Activated CD8-positive, alpha-beta memory T cell treated with anti-CD3 and anti-CD28 coated beads, Interleukin-2, amount 10 ng/mL, durations not matched to agents 7 days and 5 days (primary cell): ENCODE data around the gene FBXO44. TPM values are rescaled to one million over a fixed set of nuclear protein-coding genes. Genes with fewer than 3 reads are reported as not detected.

Experiments
- ATAC-seq: fragments of 150-1000 bp; cut with Tn5 transposase; one replicate; pipeline ENCODE4 v1.10.0; 2021; ENCODE audit warnings: moderate library complexity
- CTCF ChIA-PET: fragments of 350-600 bp; sonication (Branson Sonifier 250); formaldehyde crosslinking; loops from one replicate; lab custom pipeline; 2021; ENCODE audit warnings: antibody characterized with exemption; lab: Charles Lee
- DNase-seq: peaks from one replicate; pipeline ENCODE4 v3.0.0-alpha.2; 2020
- H3K27ac Mint-ChIP-seq: one replicate; pipeline ENCODE4 v1.8.0; 2021; ENCODE audit warnings: mild to moderate bottlenecking, mixed read lengths
- H3K27me3 Mint-ChIP-seq: one replicate; pipeline ENCODE4 v1.8.0; 2021; ENCODE audit warnings: mixed read lengths
- H3K36me3 Mint-ChIP-seq: one replicate; pipeline ENCODE4 v1.8.0; 2021; ENCODE audit warnings: mild to moderate bottlenecking, mixed read lengths
- H3K4me1 Mint-ChIP-seq: one replicate; pipeline ENCODE4 v1.8.0; 2021; ENCODE audit warnings: mixed read lengths
- H3K4me3 Mint-ChIP-seq: one replicate; pipeline ENCODE4 v1.8.0; 2021; ENCODE audit warnings: mild to moderate bottlenecking, moderate library complexity, mixed read lengths
- H3K9me3 Mint-ChIP-seq: one replicate; pipeline ENCODE4 v1.8.0; 2022; ENCODE audit warnings: low read depth, mixed read lengths
- total RNA-seq, 2 experiments: library from RNA; stranded (reverse); gene quantifications; one replicate each; pipeline ENCODE4 v1.2.3, GENCODE V29; 2021

Gene FBXO44
- total RNA-seq, 2 experiments from 2014 or later, result 28.6 to 39.9 TPM

- H3K4me3 Mint-ChIP-seq, result no peak overlapping the region
- H3K27me3 Mint-ChIP-seq, result peaks cover 66% of the 10 kb centered on the region
- no peak overlapping the region for H3K27ac Mint-ChIP-seq
- no peaks in the 10 kb centered on the region for H3K9me3 Mint-ChIP-seq
- H3K4me1 Mint-ChIP-seq, result peaks cover 25% of the 10 kb centered on the region
- CTCF ChIA-PET, result interaction anchor here (1.2 to 5.8 kb wide), 3 partner anchors 9 to 31 kb away, joined by 3 to 33 read pairs (median 12); partner anchors contain the start of gene FBXO6
- ATAC-seq, result no peak
- no peak for DNase-seq
- H3K36me3 Mint-ChIP-seq, result no peaks in the 10 kb centered on the region
These were observed 33.8 kb downstream of the FBXO44 start for GRCh38 chr1:11688506-11688905.

DNA sequence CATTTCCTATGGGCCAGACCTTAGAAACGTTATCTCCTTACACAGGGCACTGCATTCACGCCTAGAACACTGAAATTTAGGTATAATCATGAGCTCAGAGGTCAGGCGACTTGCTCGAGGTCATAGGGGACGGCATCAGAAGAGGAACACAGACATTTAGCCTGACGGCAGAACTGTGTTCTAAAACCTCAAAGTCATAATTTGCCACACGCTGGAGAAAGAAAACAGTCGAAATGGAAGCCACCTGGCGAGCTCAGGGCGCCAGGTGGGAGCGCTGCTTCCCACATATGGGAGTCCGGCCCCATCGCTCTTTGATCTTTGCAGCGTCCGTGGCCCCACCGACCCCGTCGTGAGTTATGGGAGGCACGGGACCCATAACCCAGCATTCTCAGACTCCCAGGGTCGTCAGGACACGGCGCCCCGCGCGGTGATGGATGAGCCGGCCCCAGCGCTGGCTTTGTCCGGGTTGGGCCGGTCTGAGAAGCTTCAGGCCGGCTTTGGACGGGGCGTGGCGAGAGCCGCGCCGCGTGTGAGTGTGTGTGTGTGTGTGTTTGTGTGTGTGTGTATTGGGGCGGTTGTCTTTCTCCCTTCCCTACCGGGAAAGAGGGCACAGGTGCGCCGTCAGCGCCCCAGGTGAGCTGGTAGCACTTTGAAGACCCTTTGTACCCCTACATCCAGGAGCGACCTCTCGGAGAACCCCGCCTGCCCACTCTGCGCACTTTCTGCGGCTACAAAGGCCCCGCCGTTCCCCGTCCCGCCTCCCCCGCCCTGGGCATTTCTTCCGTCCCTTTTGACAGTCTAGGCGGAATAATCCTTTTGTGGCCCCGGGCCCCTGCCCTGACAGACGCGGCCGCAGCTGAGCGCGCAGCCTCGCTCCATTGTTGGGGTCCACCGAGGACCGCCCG lies 36.0 kb downstream of the FBXO44 start:
- ATAC-seq (no peak), DNase-seq (no peak)
- Mint-ChIP-seq H3K4me1 (peaks cover 30% of the 10 kb centered on the region), H3K9me3 (no peaks in the 10 kb centered on the region), H3K4me3 (peak overlapping the region; percentile 15), H3K36me3 (no peaks in the 10 kb centered on the region), H3K27me3 (peaks cover 63% of the 10 kb centered on the region), H3K27ac (no peak overlapping the region)
- CTCF ChIA-PET, result interaction anchor here (0.9 to 5.8 kb wide), 6 partner anchors 9 to 40 kb away, joined by 3 to 33 read pairs (median 6); partner anchors contain the start of gene FBXO6

DNA sequence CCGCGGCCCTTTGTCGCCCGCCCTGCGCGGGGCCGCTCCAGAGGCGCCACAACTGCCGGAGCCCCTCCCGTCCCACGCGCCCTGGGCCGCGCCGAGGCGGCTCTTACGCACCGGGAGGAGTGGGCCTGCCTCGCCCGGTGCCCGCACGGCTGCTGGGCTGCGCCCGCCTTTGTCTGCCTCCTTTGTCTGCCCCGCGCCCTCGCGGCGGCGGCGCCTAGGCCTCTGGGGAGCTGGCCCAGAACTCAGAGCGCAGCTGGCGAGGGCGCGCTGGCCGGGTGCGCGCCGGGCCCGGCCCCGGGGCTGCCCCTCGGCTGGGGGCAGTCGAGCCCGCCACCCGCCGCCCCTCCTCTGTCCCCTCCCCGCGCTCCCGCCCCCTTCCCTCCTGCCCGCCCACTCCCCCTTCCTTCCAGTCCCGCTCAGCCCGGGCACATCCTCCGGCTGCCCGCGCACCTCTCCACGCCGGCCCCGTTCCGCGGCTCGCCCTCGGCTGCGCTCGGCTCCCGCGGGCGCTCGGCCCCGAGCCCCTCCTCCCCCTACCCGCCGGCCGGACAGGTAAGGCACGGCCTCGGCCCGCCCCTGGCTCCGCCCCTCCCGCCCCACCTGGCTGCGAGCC lies 36.7 kb downstream of the FBXO44 start, which contains the start of gene DRAXIN:
Gene DRAXIN (plus strand): TSS at position 409 of the 613 bp plus-strand sequence. CDS start 14,549 bp downstream, outside the sequence.
- peaks cover 56% of the 10 kb centered on the region for H3K27me3 Mint-ChIP-seq
- no peaks in the 10 kb centered on the region for H3K36me3 Mint-ChIP-seq
- H3K4me3 Mint-ChIP-seq, result peak within 1 kb of the TSS; percentile 54
- H3K4me1 Mint-ChIP-seq, result peaks cover 30% of the 10 kb centered on the region
- CTCF ChIA-PET, result interaction anchor here (1.0 to 5.8 kb wide), 5 partner anchors 10 to 49 kb away, joined by 3 to 33 read pairs (median 7); partner anchors contain the start of genes FBXO6 and MAD2L2
- DNase-seq, result no peak
- peak; percentile 25 for ATAC-seq
- no peak within 1 kb of the TSS for H3K27ac Mint-ChIP-seq
- no peaks in the 10 kb centered on the region for H3K9me3 Mint-ChIP-seq

- Mint-ChIP-seq H3K36me3 (no peaks in the 10 kb centered on the region), H3K27ac (no peak overlapping the region), H3K9me3 (no peaks in the 10 kb centered on the region), H3K27me3 (peaks cover 56% of the 10 kb centered on the region), H3K4me1 (peaks cover 30% of the 10 kb centered on the region), H3K4me3 (peak overlapping the region; percentile 54)
- ATAC-seq (no peak), DNase-seq (no peak)
- CTCF ChIA-PET, result interaction anchor here (0.7 to 5.8 kb wide), 8 partner anchors 11 to 48 kb away, joined by 3 to 33 read pairs (median 6); partner anchors contain the start of genes FBXO6 and MAD2L2
These were observed 37.4 kb downstream of the FBXO44 start for GRCh38 chr1:11691928-11692711.

GRCh38 chr1:11693024-11693590 lies 38.4 kb downstream of the FBXO44 start:
- H3K4me1 Mint-ChIP-seq, result peaks cover 30% of the 10 kb centered on the region
- H3K36me3 Mint-ChIP-seq, result no peaks in the 10 kb centered on the region
- H3K27me3 Mint-ChIP-seq, result peaks cover 49% of the 10 kb centered on the region
- DNase-seq (peak; percentile 85), ATAC-seq (peak; percentile 82)
- peak overlapping the region; percentile 59 for H3K27ac Mint-ChIP-seq
- no peaks in the 10 kb centered on the region for H3K9me3 Mint-ChIP-seq
- peak overlapping the region; percentile 30 for H3K4me3 Mint-ChIP-seq
- CTCF ChIA-PET, result interaction anchor here (0.7 to 5.8 kb wide), 7 partner anchors 11 to 48 kb away, joined by 3 to 33 read pairs (median 6); partner anchors contain the start of genes FBXO6 and MAD2L2

GRCh38 chr1:11693917-11694316 lies 39.2 kb downstream of the FBXO44 start:
- no peaks in the 10 kb centered on the region for H3K36me3 Mint-ChIP-seq
- CTCF ChIA-PET, result interaction anchor here (0.6 to 3.1 kb wide), 4 partner anchors 12 to 48 kb away, joined by 3 to 17 read pairs (median 6); partner anchors contain the start of gene MAD2L2
- no peaks in the 10 kb centered on the region for H3K9me3 Mint-ChIP-seq
- peak overlapping the region; percentile 55 for H3K27ac Mint-ChIP-seq
- H3K27me3 Mint-ChIP-seq, result peaks cover 48% of the 10 kb centered on the region
- H3K4me3 Mint-ChIP-seq, result no peak overlapping the region
- no peak for ATAC-seq
- H3K4me1 Mint-ChIP-seq, result peaks cover 30% of the 10 kb centered on the region
- DNase-seq, result no peak

DNA sequence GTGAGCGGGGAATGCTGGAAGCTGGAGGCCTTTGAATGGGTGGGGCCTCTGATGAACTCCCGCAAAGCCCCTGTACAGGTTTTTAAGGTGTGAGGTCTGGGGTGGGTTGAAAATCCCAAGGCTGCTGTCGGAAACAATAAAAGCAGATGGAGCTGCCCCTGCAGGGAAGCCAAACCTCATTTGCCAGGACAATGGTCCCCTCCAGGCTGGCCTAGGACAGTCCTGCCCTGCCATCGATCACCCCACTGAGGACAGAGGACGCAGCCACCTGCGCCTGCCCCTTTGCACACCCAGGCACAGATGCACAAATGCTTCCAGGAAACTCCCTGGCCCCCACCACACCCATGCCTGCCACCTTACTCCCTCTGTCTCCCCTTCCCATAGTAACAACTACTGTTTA lies 41.2 kb downstream of the FBXO44 start:
- Mint-ChIP-seq H3K4me3 (no peak overlapping the region), H3K27me3 (peaks cover 34% of the 10 kb centered on the region), H3K36me3 (no peaks in the 10 kb centered on the region), H3K4me1 (peaks cover 22% of the 10 kb centered on the region), H3K27ac (no peak overlapping the region), H3K9me3 (no peaks in the 10 kb centered on the region)
- ATAC-seq (no peak), DNase-seq (no peak)
- CTCF ChIA-PET, result interaction anchor here (1.4 to 1.8 kb wide), 2 partner anchors 24 to 32 kb away, joined by 7 to 12 read pairs; partner anchors contain the start of gene FBXO6

DNA sequence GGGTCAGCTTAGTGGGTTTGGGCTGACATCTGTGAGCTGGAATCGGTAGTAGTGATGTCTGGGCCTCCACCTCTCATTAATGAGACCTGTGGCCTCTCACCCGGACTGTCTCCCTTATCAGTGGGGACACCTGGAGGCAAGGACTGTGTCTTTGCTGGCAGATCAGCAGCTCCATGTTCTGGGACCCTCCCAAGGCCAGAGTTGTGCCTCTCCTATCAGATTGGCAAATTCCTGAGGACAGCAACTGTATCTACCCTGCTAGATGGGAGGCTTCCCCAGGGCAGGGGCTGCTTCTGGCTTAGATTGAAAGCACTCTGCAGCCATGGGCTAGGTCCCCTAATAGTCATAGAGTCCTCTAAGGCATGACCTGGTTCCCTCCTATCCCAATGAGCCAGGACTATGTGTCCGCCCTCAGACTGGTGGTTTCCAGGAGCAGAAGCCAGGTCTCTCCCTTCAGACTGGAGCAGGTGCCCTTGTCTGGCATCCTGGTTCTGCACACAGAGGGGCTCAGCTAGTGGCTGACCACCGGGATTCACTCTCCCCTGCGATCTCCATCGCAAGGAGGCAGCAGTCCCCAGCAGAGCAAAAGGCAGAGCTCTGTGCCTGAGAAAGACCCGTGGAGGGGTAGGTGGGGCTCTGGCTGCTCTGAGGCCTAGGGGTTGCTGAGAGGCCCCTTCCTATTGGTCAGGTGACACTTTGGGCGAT lies 42.7 kb downstream of the FBXO44 start:
- no peaks in the 10 kb centered on the region for H3K36me3 Mint-ChIP-seq
- H3K27ac Mint-ChIP-seq, result no peak overlapping the region
- H3K9me3 Mint-ChIP-seq, result no peaks in the 10 kb centered on the region
- ATAC-seq (no peak), DNase-seq (no peak)
- peaks cover 17% of the 10 kb centered on the region for H3K4me1 Mint-ChIP-seq
- H3K27me3 Mint-ChIP-seq, result peaks cover 29% of the 10 kb centered on the region
- H3K4me3 Mint-ChIP-seq, result no peak overlapping the region
- CTCF ChIA-PET, result interaction anchor here (0.6 to 2.8 kb wide), 3 partner anchors 22 to 149 kb away, joined by 3 to 14 read pairs (median 4); no protein-coding TSS in a partner anchor

GRCh38 chr1:11697893-11698210 lies 43.2 kb downstream of the FBXO44 start:
- Mint-ChIP-seq H3K4me3 (no peak overlapping the region), H3K4me1 (peaks cover 12% of the 10 kb centered on the region), H3K9me3 (no peaks in the 10 kb centered on the region), H3K36me3 (no peaks in the 10 kb centered on the region), H3K27ac (no peak overlapping the region), H3K27me3 (peaks cover 23% of the 10 kb centered on the region)
- CTCF ChIA-PET, result interaction anchor here (0.6 to 2.8 kb wide), 2 partner anchors 22 to 148 kb away, joined by 4 to 14 read pairs; no protein-coding TSS in a partner anchor
- no peak for ATAC-seq
- DNase-seq, result no peak

DNA sequence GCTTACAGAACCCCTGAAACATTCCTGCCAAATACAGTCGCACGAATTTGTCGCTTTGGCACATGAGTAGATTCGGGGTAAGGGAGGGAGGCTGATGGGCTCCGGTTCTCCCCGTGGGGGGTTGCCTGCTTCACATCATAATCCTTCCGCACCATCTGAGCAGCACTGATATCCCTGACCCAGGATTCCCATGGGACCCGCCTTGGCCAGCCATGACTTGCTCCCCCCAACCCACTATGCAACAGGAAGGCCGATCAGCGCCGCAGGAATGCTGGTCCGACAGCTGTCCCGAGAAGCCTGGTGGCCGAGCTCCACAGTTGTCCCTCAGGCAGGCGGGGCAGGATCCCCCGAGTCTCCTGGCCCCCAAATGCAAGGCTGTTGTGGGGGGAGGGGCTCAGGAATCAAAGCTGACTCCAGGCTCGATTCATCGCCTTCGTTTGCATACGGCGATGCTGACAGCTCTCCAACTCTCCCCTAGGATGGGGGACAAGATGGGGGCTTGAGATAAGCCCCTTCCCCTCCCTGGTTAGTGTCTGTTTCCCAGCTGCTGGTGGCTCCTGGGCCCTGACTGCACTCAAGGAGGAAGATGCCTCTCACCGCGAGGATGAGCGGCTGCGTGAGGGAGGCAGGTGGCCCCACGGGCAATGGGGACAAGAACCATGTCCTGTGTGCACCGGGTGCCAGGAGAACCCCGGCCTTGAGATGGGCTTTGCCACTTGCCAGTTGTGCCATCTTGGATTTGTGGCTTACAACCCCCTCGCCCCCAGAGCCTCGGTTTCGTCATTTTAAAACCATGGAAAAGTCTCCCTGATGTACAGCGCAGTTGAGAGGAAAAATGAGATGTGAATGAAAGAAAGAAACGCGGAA lies 46.2 kb downstream of the FBXO44 start:
- ATAC-seq, result no peak
- no peaks in the 10 kb centered on the region for H3K36me3 Mint-ChIP-seq
- H3K4me3 Mint-ChIP-seq, result no peak overlapping the region
- no peak overlapping the region for H3K27ac Mint-ChIP-seq
- CTCF ChIA-PET, result interaction anchor here (1.3 to 2.0 kb wide), 2 partner anchors 18 to 51 kb away, joined by 4 to 5 read pairs; no protein-coding TSS in a partner anchor
- H3K9me3 Mint-ChIP-seq, result no peaks in the 10 kb centered on the region
- H3K4me1 Mint-ChIP-seq, result no peaks in the 10 kb centered on the region
- H3K27me3 Mint-ChIP-seq, result peaks cover 32% of the 10 kb centered on the region
- no peak for DNase-seq

DNA sequence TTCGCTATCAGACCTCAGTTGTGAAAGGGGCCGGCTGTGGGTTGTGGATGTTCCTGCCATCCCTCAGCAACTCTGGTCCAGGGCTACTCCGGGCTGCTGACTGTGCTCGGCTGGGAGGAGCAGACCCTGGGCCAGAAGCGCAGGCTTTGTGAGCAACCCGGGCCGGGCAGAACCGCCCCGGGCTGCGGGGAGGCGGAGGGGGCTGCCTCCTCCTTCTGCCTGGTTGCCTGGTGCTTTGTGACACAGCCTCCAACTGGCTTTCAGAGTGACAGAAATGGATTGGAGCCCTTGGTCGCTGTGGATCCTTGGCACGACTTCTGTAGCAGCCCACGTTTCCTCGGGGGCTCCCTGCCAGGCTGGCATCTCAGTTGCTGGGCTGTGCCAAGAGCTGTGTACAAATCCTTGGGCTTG lies 46.9 kb downstream of the FBXO44 start:
- DNase-seq (no peak), ATAC-seq (no peak)
- Mint-ChIP-seq H3K9me3 (no peaks in the 10 kb centered on the region), H3K4me3 (no peak overlapping the region), H3K4me1 (no peaks in the 10 kb centered on the region), H3K27me3 (peaks cover 32% of the 10 kb centered on the region), H3K36me3 (no peaks in the 10 kb centered on the region), H3K27ac (no peak overlapping the region)
- CTCF ChIA-PET, result interaction anchor here (2.0 kb wide), 1 partner anchor 18 kb away, joined by 5 read pairs; no protein-coding TSS in a partner anchor
